ENCODE measurements around the gene MAP3K3. TPM values are rescaled to one million over a fixed set of nuclear protein-coding genes. Genes with fewer than 3 reads are reported as not detected.

The MAP3K3 gene
- total and polyA plus RNA-seq, 9 of the 15 experiments (the other 6 are each of a cell fraction or from before 2014, with no cell fraction given) = 0.69 to 16.5 (median 12.1) TPM

DNA sequence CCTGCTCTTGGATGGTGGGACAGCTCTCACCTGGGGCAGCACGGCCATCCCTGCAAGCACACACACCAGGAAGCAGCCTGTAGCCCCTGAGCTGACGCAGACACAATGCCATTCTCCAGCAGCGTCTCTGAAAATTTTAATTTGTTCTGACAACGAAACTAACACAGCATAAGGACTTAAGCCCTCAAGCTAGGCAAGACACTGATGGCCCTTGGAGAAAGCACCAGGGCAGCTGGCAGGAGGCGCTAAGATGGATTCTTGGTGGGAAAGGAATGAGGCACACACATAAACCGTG lies 80.5 kb downstream of the MAP3K3 start:
- DNase-seq (ENCODE audit: extremely low read depth in 1 of 4, low spot score in 3 of 4) = no peak
- no peak overlapping the region for H2AFZ ChIP-seq (ENCODE audit: low read depth, low read length)
- no peak overlapping the region for H3K27ac ChIP-seq (ENCODE audit: extremely low read depth, low read depth, low read length)
- no peaks in the 10 kb centered on the region for H3K27me3 ChIP-seq (ENCODE audit: control insufficient read depth in 2 of 2, insufficient read depth in 2 of 2, low read length in 2 of 2)
- H4K20me1 ChIP-seq (replicated peaks; ENCODE audit: control insufficient read depth, insufficient read depth, low read length) = no peaks in the 10 kb centered on the region
- H3K9me3 ChIP-seq (replicated peaks; ENCODE audit: control insufficient read depth, insufficient read depth, low read depth, low read length) = no peaks in the 10 kb centered on the region
- in situ Hi-C loops (cut with MboI) (no loop called here), intact Hi-C loops (cut with micrococcal nuclease) (no loop called here)
- peaks cover 8% of the 10 kb centered on the region; the same call in 1 of the 3 replicates for H3K36me3 ChIP-seq (ENCODE audit: control insufficient read depth, insufficient read depth, low read length)
- H3K4me2 ChIP-seq (ENCODE audit: insufficient read depth, low read length) = no peak overlapping the region
- no peak overlapping the region; a peak in 1 of 4 replicates for H3K9ac ChIP-seq (ENCODE audit: insufficient read depth in 1 of 2, low read depth in 2 of 2, low read length in 2 of 2)
- WGBS (ENCODE audit: insufficient coverage, low coverage, missing lambda C conversion rate) = 75% methylated on average over 6 of the region's 6 CpGs
- ChIA-PET CTCF (ENCODE audit: low intra/inter-chr PET ratio) (no interaction called here), POLR2A (interaction anchor here (0.6 kb wide), 1 partner anchor 27 kb away, joined by 3 read pairs; no protein-coding TSS in a partner anchor)
- H3K4me1 ChIP-seq (replicated peaks in 1 of 2; ENCODE audit: control insufficient read depth in 2 of 2, insufficient read depth in 2 of 2, low read length in 2 of 2) = peaks cover 0 to 38% of the 10 kb centered on the region in 2 experiments; a peak in 2 of 5 replicates
- no peaks in the 10 kb centered on the region for H3K79me2 ChIP-seq (ENCODE audit: control insufficient read depth, insufficient read depth, low read length)
- BruUV-seq (replicated peaks) = no TSS peak
- H3K9me1 ChIP-seq (ENCODE audit: control insufficient read depth, insufficient read depth, low read length) = no peaks in the 10 kb centered on the region
- FAIRE-seq = no peak
- no peak overlapping the region for H3K4me3 ChIP-seq
- no peak for ATAC-seq
- TF ChIP-seq, protein P1, sequence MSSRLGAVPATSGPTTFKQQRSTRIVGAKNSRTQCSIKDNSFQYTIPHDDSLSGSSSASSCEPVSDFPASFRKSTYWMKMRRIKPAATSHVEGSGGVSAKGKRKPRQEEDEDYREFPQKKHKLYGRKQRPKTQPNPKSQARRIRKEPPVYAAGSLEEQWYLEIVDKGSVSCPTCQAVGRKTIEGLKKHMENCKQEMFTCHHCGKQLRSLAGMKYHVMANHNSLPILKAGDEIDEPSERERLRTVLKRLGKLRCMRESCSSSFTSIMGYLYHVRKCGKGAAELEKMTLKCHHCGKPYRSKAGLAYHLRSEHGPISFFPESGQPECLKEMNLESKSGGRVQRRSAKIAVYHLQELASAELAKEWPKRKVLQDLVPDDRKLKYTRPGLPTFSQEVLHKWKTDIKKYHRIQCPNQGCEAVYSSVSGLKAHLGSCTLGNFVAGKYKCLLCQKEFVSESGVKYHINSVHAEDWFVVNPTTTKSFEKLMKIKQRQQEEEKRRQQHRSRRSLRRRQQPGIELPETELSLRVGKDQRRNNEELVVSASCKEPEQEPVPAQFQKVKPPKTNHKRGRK (tag; IDR thresholded peaks at IDR 0.05) = no peak
- TF ChIP-seq PHB (CRISPR knock-in tag; IDR thresholded peaks at IDR 0.05) (no peak), FOSL1 (tag; conservative IDR thresholded peaks at IDR 0.05) (no peak), ZKSCAN8 (CRISPR knock-in tag; IDR thresholded peaks at IDR 0.05) (no peak), ZNF696 (CRISPR knock-in tag; conservative IDR thresholded peaks at IDR 0.05) (no peak)
- TF ChIP-seq, protein P2, sequence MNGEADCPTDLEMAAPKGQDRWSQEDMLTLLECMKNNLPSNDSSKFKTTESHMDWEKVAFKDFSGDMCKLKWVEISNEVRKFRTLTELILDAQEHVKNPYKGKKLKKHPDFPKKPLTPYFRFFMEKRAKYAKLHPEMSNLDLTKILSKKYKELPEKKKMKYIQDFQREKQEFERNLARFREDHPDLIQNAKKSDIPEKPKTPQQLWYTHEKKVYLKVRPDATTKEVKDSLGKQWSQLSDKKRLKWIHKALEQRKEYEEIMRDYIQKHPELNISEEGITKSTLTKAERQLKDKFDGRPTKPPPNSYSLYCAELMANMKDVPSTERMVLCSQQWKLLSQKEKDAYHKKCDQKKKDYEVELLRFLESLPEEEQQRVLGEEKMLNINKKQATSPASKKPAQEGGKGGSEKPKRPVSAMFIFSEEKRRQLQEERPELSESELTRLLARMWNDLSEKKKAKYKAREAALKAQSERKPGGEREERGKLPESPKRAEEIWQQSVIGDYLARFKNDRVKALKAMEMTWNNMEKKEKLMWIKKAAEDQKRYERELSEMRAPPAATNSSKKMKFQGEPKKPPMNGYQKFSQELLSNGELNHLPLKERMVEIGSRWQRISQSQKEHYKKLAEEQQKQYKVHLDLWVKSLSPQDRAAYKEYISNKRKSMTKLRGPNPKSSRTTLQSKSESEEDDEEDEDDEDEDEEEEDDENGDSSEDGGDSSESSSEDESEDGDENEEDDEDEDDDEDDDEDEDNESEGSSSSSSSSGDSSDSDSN (IDR thresholded peaks at IDR 0.05; ENCODE audit: borderline replicate concordance in 1 of 2, low read depth in 2 of 2, low read length in 2 of 2) = no peak
